PFSK-1 (cell line): ENCODE results near the gene TOMM70.

Experiments used
- FOXP2 ChIP-seq: optimal IDR thresholded peaks from 2 replicates; pipeline ENCODE3; 2011; ENCODE audit warnings: borderline replicate concordance, control low read depth, inconsistent platforms; ENCODE audit not compliant: insufficient read depth; ENCODE audit errors: extremely low read length, extremely low read depth
- POLR2AphosphoS5 ChIP-seq: IDR thresholded peaks from 2 replicates; pipeline ENCODE4 v1.6.1; 2012; ENCODE audit warnings: low read depth, mild to moderate bottlenecking, control low read depth, low read length, moderate library complexity
- REST ChIP-seq, 2 experiments: IDR thresholded peaks; 2 replicates each; pipeline versions ENCODE4 v1.6.1 to v1.8.0; 2011 to 2012; ENCODE audit warnings: low read depth in 2 of 2, low read length in 2 of 2, control low read depth in 1 of 2, inconsistent platforms in 1 of 2, mild to moderate bottlenecking in 1 of 2, moderate library complexity in 1 of 2; ENCODE audit not compliant: insufficient read depth in 1 of 2
- SIN3A ChIP-seq: IDR thresholded peaks from 2 replicates; pipeline ENCODE4 v1.6.1; 2012; ENCODE audit warnings: mild to moderate bottlenecking, low read length, moderate library complexity, borderline replicate concordance; ENCODE audit not compliant: insufficient read depth
- TAF1 ChIP-seq: IDR thresholded peaks from 2 replicates; pipeline ENCODE4 v1.6.1; 2012; ENCODE audit warnings: low read length, control low read depth, borderline replicate concordance; ENCODE audit not compliant: insufficient read depth

TOMM70 gene

GRCh38 chr3:100359035-100359434 lies 41.9 kb downstream of the TOMM70 start:
- no peak for TF ChIP-seq SIN3A
- TF ChIP-seq POLR2AphosphoS5, result no peak
- TF ChIP-seq TAF1, result no peak
- no peak for TF ChIP-seq FOXP2
- TF ChIP-seq REST (IDR thresholded peaks at IDR 0.05; ENCODE audit: insufficient read depth in 1 of 2, low read depth in 2 of 2, low read length in 2 of 2), result no peak

GRCh38 chr3:100358413-100358812 lies 42.5 kb downstream of the TOMM70 start:
- TF ChIP-seq REST (IDR thresholded peaks at IDR 0.05; ENCODE audit: insufficient read depth in 1 of 2, low read depth in 2 of 2, low read length in 2 of 2) (no peak), SIN3A (no peak), FOXP2 (no peak), TAF1 (no peak), POLR2AphosphoS5 (no peak)

GRCh38 chr3:100354850-100355249 lies 46.0 kb downstream of the TOMM70 start:
- no peak for TF ChIP-seq TAF1
- no peak for TF ChIP-seq SIN3A
- TF ChIP-seq FOXP2, result no peak
- no peak for TF ChIP-seq REST (IDR thresholded peaks at IDR 0.05; ENCODE audit: insufficient read depth in 1 of 2, low read depth in 2 of 2, low read length in 2 of 2)
- TF ChIP-seq POLR2AphosphoS5, result no peak

- no peak for TF ChIP-seq REST (IDR thresholded peaks at IDR 0.05; ENCODE audit: insufficient read depth in 1 of 2, low read depth in 2 of 2, low read length in 2 of 2)
- no peak for TF ChIP-seq FOXP2
- TF ChIP-seq POLR2AphosphoS5, result no peak
- TF ChIP-seq SIN3A, result no peak
- no peak for TF ChIP-seq TAF1
Observed at GRCh38 chr3:100352296-100353231, 48.3 kb downstream of the TOMM70 start.
